C4-2B (cell line): ENCODE measurements around the gene TAF7.
A peak's percentile ranks its signal among the peaks of the same experiment; 100 is the strongest.

Experiments used
- H3K27ac ChIP-seq: fragments of 450-650 bp; 2 replicates; pipeline ENCODE4 v1.5.1; 2017
- CTCF ChIP-seq: fragments of 450-650 bp; conservative IDR thresholded peaks from 2 replicates; pipeline ENCODE4 v1.5.1; 2017; ENCODE audit warnings: mild to moderate bottlenecking
- ZFX ChIP-seq: fragments of 450-650 bp; IDR thresholded peaks from 2 replicates; pipeline ENCODE4 v1.6.1; 2017

TAF7 gene, protein sequence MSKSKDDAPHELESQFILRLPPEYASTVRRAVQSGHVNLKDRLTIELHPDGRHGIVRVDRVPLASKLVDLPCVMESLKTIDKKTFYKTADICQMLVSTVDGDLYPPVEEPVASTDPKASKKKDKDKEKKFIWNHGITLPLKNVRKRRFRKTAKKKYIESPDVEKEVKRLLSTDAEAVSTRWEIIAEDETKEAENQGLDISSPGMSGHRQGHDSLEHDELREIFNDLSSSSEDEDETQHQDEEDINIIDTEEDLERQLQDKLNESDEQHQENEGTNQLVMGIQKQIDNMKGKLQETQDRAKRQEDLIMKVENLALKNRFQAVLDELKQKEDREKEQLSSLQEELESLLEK

DNA sequence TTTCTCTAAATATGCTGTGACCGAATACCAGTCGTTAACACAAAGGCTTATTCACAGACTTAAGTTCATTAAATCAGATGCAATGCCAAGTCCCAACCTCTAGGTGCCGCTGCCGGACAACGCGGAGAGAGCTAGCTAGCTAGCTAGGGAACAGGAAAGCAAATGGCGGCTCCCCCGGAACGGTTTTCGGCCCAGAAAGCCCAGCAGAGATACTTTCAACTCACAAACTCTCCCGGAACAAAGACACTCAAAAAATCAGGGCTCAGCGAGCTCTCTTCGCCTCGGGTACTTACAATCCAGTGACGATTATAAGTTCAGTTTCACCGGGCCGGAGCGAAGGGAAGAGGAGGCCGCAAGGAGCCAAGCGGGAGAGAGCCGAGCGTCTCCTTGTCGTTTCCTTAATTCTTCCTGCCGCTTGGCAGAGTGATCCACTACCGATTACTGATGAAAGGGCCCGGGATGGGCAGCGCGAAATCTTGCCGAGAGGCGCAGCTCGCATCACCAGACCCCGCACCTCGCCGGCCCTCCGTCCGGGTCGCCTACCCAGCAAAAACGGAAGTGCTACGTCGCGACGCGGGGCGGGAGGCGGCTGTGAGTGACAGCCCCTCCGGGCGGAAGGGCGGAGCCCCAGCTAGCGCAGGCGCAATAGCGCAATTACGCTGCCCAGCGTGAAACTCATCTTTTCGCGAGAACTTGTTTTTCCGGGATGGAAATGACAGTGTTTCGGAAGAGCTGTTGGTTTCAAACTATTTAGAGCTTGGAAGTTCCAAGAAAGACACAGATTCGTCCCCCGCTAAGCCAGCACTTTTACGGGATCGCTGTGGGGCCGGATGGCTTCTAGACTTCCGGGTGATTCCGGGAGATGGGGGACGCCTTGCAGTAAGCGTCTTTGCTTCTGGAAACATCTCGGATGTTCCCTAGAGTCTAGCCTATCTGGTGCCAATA lies at the start of gene TAF7:
Gene TAF7, minus strand, starts transcription at position 560 of the 945 bp plus-strand sequence. CDS start 740 bp downstream, outside the sequence.
- peak; percentile 92 for TF ChIP-seq ZFX
- TF ChIP-seq CTCF = peak; percentile 93
- peak within 1 kb of the TSS; percentile 60 for H3K27ac ChIP-seq

GRCh38 chr5:141366016-141366896 lies 45.7 kb upstream of the TAF7 start:
- H3K27ac ChIP-seq = no peak overlapping the region
- TF ChIP-seq ZFX (no peak), CTCF (no peak)

- TF ChIP-seq CTCF (peak; percentile 34), ZFX (no peak)
These were observed 43.5 kb upstream of the TAF7 start, which contains the start of gene PCDHGA5 for GRCh38 chr5:141363952-141364660. PCDHGA5 (plus strand) TSS chr5:141364162; CDS start chr5:141364331, 169 bp downstream.

DNA sequence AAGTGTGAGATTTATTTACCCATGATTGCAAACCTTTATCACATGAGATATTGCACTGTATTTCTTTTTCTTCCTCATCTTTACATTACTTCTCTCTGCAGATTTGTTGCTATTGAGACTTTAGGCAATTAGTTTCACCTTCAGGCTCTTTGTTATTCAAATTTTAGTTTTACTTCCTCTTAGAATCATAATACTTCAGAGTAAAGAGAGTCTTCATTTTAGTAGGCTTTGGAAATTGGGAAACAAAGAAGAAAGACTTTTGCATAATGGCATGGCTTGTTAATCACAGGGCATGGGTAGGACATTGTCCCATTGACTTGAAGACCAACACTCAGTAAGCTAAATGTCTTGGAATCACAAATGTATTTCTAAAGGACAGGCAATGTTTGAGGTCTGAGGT lies 42.1 kb upstream of the TAF7 start:
- no peak overlapping the region for H3K27ac ChIP-seq
- TF ChIP-seq ZFX (no peak), CTCF (no peak)

More at GRCh38 chr5:141363952-141364660, 43.5 kb upstream of the TAF7 start, which contains the start of gene PCDHGA5:
- no peak within 1 kb of the TSS for H3K27ac ChIP-seq

- TF ChIP-seq CTCF = no peak
- TF ChIP-seq ZFX = no peak
- no peak overlapping the region for H3K27ac ChIP-seq
These were observed 40.1 kb upstream of the TAF7 start for GRCh38 chr5:141360685-141361084.

- no peak within 1 kb of the TSS for H3K27ac ChIP-seq
- peak; percentile 70 for TF ChIP-seq CTCF
- TF ChIP-seq ZFX = no peak
These were observed 39.3 kb upstream of the TAF7 start, which contains the start of gene PCDHGB2 for GRCh38 chr5:141359790-141360426. PCDHGB2 (plus strand) TSS chr5:141359994; CDS start chr5:141360136, 142 bp downstream.
